Measurements from ENCODE around the gene WDR45B. TPM values are rescaled to one million over a fixed set of nuclear protein-coding genes. Genes with fewer than 3 reads are reported as not detected.

The WDR45B gene
- total RNA-seq, 1 experiment from 2014 or later, result 96.5 TPM

- Mint-ChIP-seq H3K4me1 (no peaks in the 10 kb centered on the region), H3K4me3 (no peak overlapping the region), H3K27ac (no peak overlapping the region), H3K27me3 (ENCODE audit: low read depth) (no peaks in the 10 kb centered on the region), H3K9me3 (peaks cover 10% of the 10 kb centered on the region), H3K36me3 (no peaks in the 10 kb centered on the region; the same call in 1 of the 2 replicates)
- CTCF ChIA-PET, result interaction anchor here (1.3 kb wide), 1 partner anchor 10 kb away, joined by 8 read pairs; no protein-coding TSS in a partner anchor
- no peak for ATAC-seq
- DNase-seq (ENCODE audit: low spot score), result no peak
- TF ChIP-seq E2F4 (CRISPR knock-in tag; IDR thresholded peaks at IDR 0.05; ENCODE audit: borderline replicate concordance, low read depth) (no peak), ZBTB43 (CRISPR knock-in tag; IDR thresholded peaks at IDR 0.05) (no peak), PRRX2 (CRISPR knock-in tag; IDR thresholded peaks at IDR 0.05) (no peak), NFATC4 (CRISPR knock-in tag; IDR thresholded peaks at IDR 0.05) (no peak), ELF4 (CRISPR knock-in tag; IDR thresholded peaks at IDR 0.05; ENCODE audit: low read depth) (no peak), ZNF317 (CRISPR knock-in tag; IDR thresholded peaks at IDR 0.05; ENCODE audit: borderline replicate concordance, low read depth) (no peak), GTF2I (CRISPR knock-in tag; conservative IDR thresholded peaks at IDR 0.05) (no peak), NR1H2 (CRISPR knock-in tag; IDR thresholded peaks at IDR 0.05) (no peak), ZNF138 (CRISPR knock-in tag; conservative IDR thresholded peaks at IDR 0.05) (no peak), SP1 (CRISPR knock-in tag; conservative IDR thresholded peaks at IDR 0.05) (no peak), MXD4 (CRISPR knock-in tag; IDR thresholded peaks at IDR 0.05; ENCODE audit: borderline replicate concordance) (no peak), MYBL2 (CRISPR knock-in tag; IDR thresholded peaks at IDR 0.05) (no peak), ZNF263 (CRISPR knock-in tag; IDR thresholded peaks at IDR 0.05; ENCODE audit: low read depth) (no peak), SOX15 (CRISPR knock-in tag; IDR thresholded peaks at IDR 0.05) (no peak), SMAD3 (CRISPR knock-in tag; IDR thresholded peaks at IDR 0.05; ENCODE audit: borderline replicate concordance) (no peak), KAT7 (CRISPR knock-in tag; IDR thresholded peaks at IDR 0.05; ENCODE audit: borderline replicate concordance) (no peak)
- TF ChIP-seq, protein P1, sequence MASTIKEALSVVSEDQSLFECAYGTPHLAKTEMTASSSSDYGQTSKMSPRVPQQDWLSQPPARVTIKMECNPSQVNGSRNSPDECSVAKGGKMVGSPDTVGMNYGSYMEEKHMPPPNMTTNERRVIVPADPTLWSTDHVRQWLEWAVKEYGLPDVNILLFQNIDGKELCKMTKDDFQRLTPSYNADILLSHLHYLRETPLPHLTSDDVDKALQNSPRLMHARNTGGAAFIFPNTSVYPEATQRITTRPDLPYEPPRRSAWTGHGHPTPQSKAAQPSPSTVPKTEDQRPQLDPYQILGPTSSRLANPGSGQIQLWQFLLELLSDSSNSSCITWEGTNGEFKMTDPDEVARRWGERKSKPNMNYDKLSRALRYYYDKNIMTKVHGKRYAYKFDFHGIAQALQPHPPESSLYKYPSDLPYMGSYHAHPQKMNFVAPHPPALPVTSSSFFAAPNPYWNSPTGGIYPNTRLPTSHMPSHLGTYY (CRISPR knock-in tag; IDR thresholded peaks at IDR 0.05), result no peak
- TF ChIP-seq, protein P2, sequence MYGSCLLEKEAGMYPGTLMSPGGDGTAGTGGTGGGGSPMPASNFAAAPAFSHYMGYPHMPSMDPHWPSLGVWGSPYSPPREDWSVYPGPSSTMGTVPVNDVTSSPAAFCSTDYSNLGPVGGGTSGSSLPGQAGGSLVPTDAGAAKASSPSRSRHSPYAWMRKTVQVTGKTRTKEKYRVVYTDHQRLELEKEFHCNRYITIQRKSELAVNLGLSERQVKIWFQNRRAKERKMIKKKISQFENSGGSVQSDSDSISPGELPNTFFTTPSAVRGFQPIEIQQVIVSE (CRISPR knock-in tag; IDR thresholded peaks at IDR 0.05; ENCODE audit: borderline replicate concordance), result no peak
- POLR2A ChIA-PET, result interaction anchor here (0.6 kb wide), 1 partner anchor 58 kb away, joined by 4 read pairs; the partner anchor contains the start of gene FN3KRP
These were observed 10.1 kb upstream of the WDR45B start for GRCh38 chr17:82658331-82658730.

DNA sequence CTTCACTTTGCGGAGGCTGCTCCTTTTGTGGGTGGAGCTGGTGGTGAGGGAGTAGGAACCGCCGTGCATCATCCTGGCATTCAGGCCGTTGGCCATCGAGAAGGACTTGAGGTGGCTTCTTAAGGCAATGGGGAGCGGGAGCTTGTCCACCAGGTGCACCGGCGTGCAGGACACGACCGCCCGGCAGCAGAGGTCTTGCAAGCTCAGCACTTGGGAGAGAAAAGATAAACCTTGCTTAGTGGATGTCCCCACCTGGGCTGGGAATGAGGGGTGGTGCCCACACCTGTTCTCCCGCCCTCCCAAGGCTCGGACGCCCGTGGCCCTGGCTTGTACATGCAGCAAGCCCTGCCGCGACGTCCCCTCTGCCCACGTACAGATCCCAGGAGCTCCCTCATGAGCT lies 9.7 kb upstream of the WDR45B start:
- POLR2A ChIA-PET, result interaction anchor here (0.6 kb wide), 1 partner anchor 59 kb away, joined by 4 read pairs; the partner anchor contains the start of gene FN3KRP
- ATAC-seq, result no peak
- no peaks in the 10 kb centered on the region for H3K27me3 Mint-ChIP-seq (ENCODE audit: low read depth)
- TF ChIP-seq, protein P3, sequence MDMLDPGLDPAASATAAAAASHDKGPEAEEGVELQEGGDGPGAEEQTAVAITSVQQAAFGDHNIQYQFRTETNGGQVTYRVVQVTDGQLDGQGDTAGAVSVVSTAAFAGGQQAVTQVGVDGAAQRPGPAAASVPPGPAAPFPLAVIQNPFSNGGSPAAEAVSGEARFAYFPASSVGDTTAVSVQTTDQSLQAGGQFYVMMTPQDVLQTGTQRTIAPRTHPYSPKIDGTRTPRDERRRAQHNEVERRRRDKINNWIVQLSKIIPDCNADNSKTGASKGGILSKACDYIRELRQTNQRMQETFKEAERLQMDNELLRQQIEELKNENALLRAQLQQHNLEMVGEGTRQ (CRISPR knock-in tag; IDR thresholded peaks at IDR 0.05), result no peak
- no peak for TF ChIP-seq ZNF532 (CRISPR knock-in tag; IDR thresholded peaks at IDR 0.05; ENCODE audit: borderline replicate concordance)
- TF ChIP-seq, protein P4, sequence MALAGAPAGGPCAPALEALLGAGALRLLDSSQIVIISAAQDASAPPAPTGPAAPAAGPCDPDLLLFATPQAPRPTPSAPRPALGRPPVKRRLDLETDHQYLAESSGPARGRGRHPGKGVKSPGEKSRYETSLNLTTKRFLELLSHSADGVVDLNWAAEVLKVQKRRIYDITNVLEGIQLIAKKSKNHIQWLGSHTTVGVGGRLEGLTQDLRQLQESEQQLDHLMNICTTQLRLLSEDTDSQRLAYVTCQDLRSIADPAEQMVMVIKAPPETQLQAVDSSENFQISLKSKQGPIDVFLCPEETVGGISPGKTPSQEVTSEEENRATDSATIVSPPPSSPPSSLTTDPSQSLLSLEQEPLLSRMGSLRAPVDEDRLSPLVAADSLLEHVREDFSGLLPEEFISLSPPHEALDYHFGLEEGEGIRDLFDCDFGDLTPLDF (CRISPR knock-in tag; IDR thresholded peaks at IDR 0.05), result no peak

More for the DNA sequence above, 9.7 kb upstream of the WDR45B start:
- no peak for DNase-seq (ENCODE audit: low spot score)
- Mint-ChIP-seq H3K4me1 (no peaks in the 10 kb centered on the region), H3K27ac (no peak overlapping the region), H3K9me3 (peaks cover 10% of the 10 kb centered on the region), H3K36me3 (no peaks in the 10 kb centered on the region; the same call in 1 of the 2 replicates), H3K4me3 (no peak overlapping the region)
- CTCF ChIA-PET, result interaction anchor here (1.0 to 1.3 kb wide), 2 partner anchors 11 to 107 kb away, joined by 3 to 8 read pairs; no protein-coding TSS in a partner anchor
